Neural cell (in vitro differentiated cells): ENCODE results near the gene PTPRN2. TPM values are rescaled to one million over a fixed set of nuclear protein-coding genes. Genes with fewer than 3 reads are reported as not detected.

Source experiments
- H2AFZ ChIP-seq: fragments of 200-600, 300-800 bp; sonication (generic), shearing (Covaris generic); 2 replicates; pipeline ENCODE4 v1.6.0; 2014; ENCODE audit warnings: low read depth, mild to moderate bottlenecking, antibody characterized with exemption, low read length, moderate library complexity
- H3F3A ChIP-seq: fragments of 200-600 bp; shearing (Covaris generic); 2 replicates; pipeline ENCODE4 v1.6.1; 2016; ENCODE audit warnings: mild to moderate bottlenecking, moderate library complexity, mixed read lengths, antibody characterized with exemption, low read length; ENCODE audit not compliant: insufficient read depth, poor library complexity, severe bottlenecking
- H3K27ac ChIP-seq: fragments of 200-600, 300-800 bp; sonication (generic), shearing (Covaris generic); 2 replicates; pipeline ENCODE4 v1.5.1; 2014; ENCODE audit warnings: mild to moderate bottlenecking, low read length, moderate library complexity
- H3K27me3 ChIP-seq: fragments of 300-800, 200-600 bp; sonication (generic), shearing (Covaris generic); 2 replicates; pipeline ENCODE4 v1.6.0; 2014; ENCODE audit warnings: mild to moderate bottlenecking, low read depth, low read length, moderate library complexity; ENCODE audit not compliant: insufficient read depth
- H3K36me3 ChIP-seq: fragments of 300-800, 200-600 bp; sonication (generic), shearing (Covaris generic); 2 replicates; pipeline ENCODE4 v1.5.1; 2014; ENCODE audit warnings: mild to moderate bottlenecking, antibody characterized with exemption, low read length, moderate library complexity; ENCODE audit not compliant: insufficient read depth
- H3K4me2 ChIP-seq: fragments of 300-800, 200-600 bp; sonication (generic), shearing (Covaris generic); 2 replicates; pipeline ENCODE4 v1.6.0; 2014; ENCODE audit warnings: mild to moderate bottlenecking, low read length
- H3K4me3 ChIP-seq: fragments of 300-800, 200-600 bp; sonication (generic), shearing (Covaris generic); 2 replicates; pipeline ENCODE4 v1.5.1; 2014; ENCODE audit warnings: mild to moderate bottlenecking, low read length, moderate library complexity
- H3K79me2 ChIP-seq: fragments of 200-600 bp; shearing (Covaris generic); replicated peaks from 2 replicates; pipeline ENCODE4 v1.6.0; 2014; ENCODE audit warnings: mild to moderate bottlenecking, low read length, moderate library complexity; ENCODE audit not compliant: insufficient read depth
- H3K9ac ChIP-seq: fragments of 300-800, 200-600 bp; sonication (generic), shearing (Covaris generic); 2 replicates; pipeline ENCODE4 v1.6.1; 2016; ENCODE audit warnings: mild to moderate bottlenecking, low read length, mixed read lengths
- H3K9me2 ChIP-seq: fragments of 200-600 bp; shearing (Covaris generic); 2 replicates; pipeline ENCODE4 v1.6.1; 2016; ENCODE audit warnings: mild to moderate bottlenecking, low read length, mixed read lengths; ENCODE audit not compliant: insufficient read depth
- H3K9me3 ChIP-seq: fragments of 200-600, 300-800 bp; sonication (generic), shearing (Covaris generic); 2 replicates; pipeline ENCODE4 v1.6.1; 2016; ENCODE audit warnings: mild to moderate bottlenecking, mixed run types, low read length, moderate library complexity, mixed read lengths
- H4K20me1 ChIP-seq: fragments of 200-600 bp; shearing (Covaris generic); 2 replicates; pipeline ENCODE4 v1.6.1; 2016; ENCODE audit warnings: mild to moderate bottlenecking, mixed run types; ENCODE audit not compliant: insufficient read depth
- EP300 ChIP-seq: fragments of 450-650 bp; conservative IDR thresholded peaks from 2 replicates; pipeline ENCODE4 v1.6.1; 2014; ENCODE audit warnings: antibody characterized with exemption, mild to moderate bottlenecking, moderate library complexity; ENCODE audit not compliant: poor library complexity, severe bottlenecking
- EZH2 ChIP-seq: fragments of 200-600, 300-800 bp; shearing (Covaris generic), sonication (generic); IDR thresholded peaks from 2 replicates; pipeline ENCODE4 v1.6.1; 2014; ENCODE audit warnings: antibody characterized with exemption, low read length, borderline replicate concordance, mild to moderate bottlenecking; ENCODE audit not compliant: insufficient read depth, poor library complexity, severe bottlenecking
- MXI1 ChIP-seq: fragments of 450-650 bp; conservative IDR thresholded peaks from 2 replicates; pipeline ENCODE4 v1.6.1; 2014; ENCODE audit warnings: antibody characterized with exemption, mild to moderate bottlenecking; ENCODE audit not compliant: poor library complexity, severe bottlenecking
- POLR2AphosphoS5 ChIP-seq: IDR thresholded peaks from 2 replicates; pipeline ENCODE4 v1.6.1; 2012
- RAD21 ChIP-seq: fragments of 450-650 bp; conservative IDR thresholded peaks from 2 replicates; pipeline ENCODE4 v1.6.1; 2014; ENCODE audit warnings: antibody characterized with exemption, mild to moderate bottlenecking, moderate library complexity
- SMC3 ChIP-seq: fragments of 450-650 bp; conservative IDR thresholded peaks from 2 replicates; pipeline ENCODE4 v1.6.1; 2014; ENCODE audit warnings: antibody characterized with exemption, mild to moderate bottlenecking, moderate library complexity; ENCODE audit not compliant: poor library complexity
- TAF1 ChIP-seq: IDR thresholded peaks from 2 replicates; pipeline ENCODE4 v1.6.1; 2012; ENCODE audit warnings: low read depth
- polyA plus RNA-seq: library from polyadenylated mRNA; depleted of rRNA; stranded (reverse); fragments of >200 nt; gene quantifications from 2 replicates; pipeline ENCODE4 v1.2.3, GENCODE V29; 2014
- TF ChIP-seq, protein P1 (sequence below): fragments of 450-650 bp; IDR thresholded peaks from 2 replicates; pipeline ENCODE4 v1.5.1; 2014; ENCODE audit warnings: antibody characterized with exemption, mild to moderate bottlenecking, moderate library complexity; ENCODE audit not compliant: poor library complexity, severe bottlenecking
- TF ChIP-seq, protein P2 (sequence below): IDR thresholded peaks from 2 replicates; pipeline ENCODE4 v1.6.1; 2012; ENCODE audit warnings: borderline replicate concordance

PTPRN2 gene
- polyA plus RNA-seq, 1 donor from 2014 or later, result 31.0 TPM

DNA sequence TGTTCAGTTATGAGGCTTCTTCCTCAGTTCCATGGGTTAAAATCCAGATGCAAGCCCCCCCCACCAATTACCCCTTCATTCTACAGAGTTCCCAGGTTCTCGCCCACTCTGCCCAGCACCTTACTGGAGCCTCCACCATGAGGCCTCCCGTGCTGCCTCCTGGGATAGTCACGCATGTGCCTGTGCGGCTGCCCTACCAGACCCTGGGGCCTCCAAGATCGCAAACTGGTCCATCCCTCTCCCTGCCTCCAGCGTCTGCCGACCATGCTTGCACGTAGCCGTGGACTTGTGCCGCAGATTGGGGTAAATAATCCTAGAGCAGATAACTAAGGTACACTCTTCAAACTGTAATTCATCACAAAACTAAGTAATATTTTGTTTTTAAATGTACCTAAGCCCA, 611.2 kb downstream of the PTPRN2 start:
- no peaks in the 10 kb centered on the region for H3K79me2 ChIP-seq

GRCh38 chr7:157975401-157976372, 611.9 kb downstream of the PTPRN2 start:
- Histone ChIP-seq H3K27me3 (no peaks in the 10 kb centered on the region), H3K4me3 (no peak overlapping the region), H3K36me3 (no peaks in the 10 kb centered on the region), H3K79me2 (no peaks in the 10 kb centered on the region), H2AFZ (no peak overlapping the region), H3K9me3 (peaks cover 8% of the 10 kb centered on the region), H4K20me1 (no peaks in the 10 kb centered on the region), H3K9ac (no peak overlapping the region), H3F3A (no peaks in the 10 kb centered on the region), H3K4me2 (no peak overlapping the region), H3K27ac (no peak overlapping the region), H3K9me2 (no peaks in the 10 kb centered on the region)
- TF ChIP-seq POLR2AphosphoS5 (no peak), SMC3 (no peak), MXI1 (no peak), EP300 (no peak), EZH2 (no peak), TAF1 (no peak), RAD21 (no peak)
- TF ChIP-seq, protein P1, sequence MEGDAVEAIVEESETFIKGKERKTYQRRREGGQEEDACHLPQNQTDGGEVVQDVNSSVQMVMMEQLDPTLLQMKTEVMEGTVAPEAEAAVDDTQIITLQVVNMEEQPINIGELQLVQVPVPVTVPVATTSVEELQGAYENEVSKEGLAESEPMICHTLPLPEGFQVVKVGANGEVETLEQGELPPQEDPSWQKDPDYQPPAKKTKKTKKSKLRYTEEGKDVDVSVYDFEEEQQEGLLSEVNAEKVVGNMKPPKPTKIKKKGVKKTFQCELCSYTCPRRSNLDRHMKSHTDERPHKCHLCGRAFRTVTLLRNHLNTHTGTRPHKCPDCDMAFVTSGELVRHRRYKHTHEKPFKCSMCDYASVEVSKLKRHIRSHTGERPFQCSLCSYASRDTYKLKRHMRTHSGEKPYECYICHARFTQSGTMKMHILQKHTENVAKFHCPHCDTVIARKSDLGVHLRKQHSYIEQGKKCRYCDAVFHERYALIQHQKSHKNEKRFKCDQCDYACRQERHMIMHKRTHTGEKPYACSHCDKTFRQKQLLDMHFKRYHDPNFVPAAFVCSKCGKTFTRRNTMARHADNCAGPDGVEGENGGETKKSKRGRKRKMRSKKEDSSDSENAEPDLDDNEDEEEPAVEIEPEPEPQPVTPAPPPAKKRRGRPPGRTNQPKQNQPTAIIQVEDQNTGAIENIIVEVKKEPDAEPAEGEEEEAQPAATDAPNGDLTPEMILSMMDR, result no peak

More for the DNA sequence above, 611.2 kb downstream of the PTPRN2 start:
- Histone ChIP-seq H3K36me3 (no peaks in the 10 kb centered on the region), H3K4me3 (no peak overlapping the region), H3F3A (no peaks in the 10 kb centered on the region), H3K4me2 (no peak overlapping the region), H3K9me3 (peaks cover 8% of the 10 kb centered on the region), H3K27ac (no peak overlapping the region), H4K20me1 (no peaks in the 10 kb centered on the region), H3K27me3 (no peaks in the 10 kb centered on the region), H3K9ac (no peak overlapping the region), H3K9me2 (no peaks in the 10 kb centered on the region), H2AFZ (no peak overlapping the region)
- TF ChIP-seq, protein P2, sequence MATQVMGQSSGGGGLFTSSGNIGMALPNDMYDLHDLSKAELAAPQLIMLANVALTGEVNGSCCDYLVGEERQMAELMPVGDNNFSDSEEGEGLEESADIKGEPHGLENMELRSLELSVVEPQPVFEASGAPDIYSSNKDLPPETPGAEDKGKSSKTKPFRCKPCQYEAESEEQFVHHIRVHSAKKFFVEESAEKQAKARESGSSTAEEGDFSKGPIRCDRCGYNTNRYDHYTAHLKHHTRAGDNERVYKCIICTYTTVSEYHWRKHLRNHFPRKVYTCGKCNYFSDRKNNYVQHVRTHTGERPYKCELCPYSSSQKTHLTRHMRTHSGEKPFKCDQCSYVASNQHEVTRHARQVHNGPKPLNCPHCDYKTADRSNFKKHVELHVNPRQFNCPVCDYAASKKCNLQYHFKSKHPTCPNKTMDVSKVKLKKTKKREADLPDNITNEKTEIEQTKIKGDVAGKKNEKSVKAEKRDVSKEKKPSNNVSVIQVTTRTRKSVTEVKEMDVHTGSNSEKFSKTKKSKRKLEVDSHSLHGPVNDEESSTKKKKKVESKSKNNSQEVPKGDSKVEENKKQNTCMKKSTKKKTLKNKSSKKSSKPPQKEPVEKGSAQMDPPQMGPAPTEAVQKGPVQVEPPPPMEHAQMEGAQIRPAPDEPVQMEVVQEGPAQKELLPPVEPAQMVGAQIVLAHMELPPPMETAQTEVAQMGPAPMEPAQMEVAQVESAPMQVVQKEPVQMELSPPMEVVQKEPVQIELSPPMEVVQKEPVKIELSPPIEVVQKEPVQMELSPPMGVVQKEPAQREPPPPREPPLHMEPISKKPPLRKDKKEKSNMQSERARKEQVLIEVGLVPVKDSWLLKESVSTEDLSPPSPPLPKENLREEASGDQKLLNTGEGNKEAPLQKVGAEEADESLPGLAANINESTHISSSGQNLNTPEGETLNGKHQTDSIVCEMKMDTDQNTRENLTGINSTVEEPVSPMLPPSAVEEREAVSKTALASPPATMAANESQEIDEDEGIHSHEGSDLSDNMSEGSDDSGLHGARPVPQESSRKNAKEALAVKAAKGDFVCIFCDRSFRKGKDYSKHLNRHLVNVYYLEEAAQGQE, result no peak
- TF ChIP-seq EP300, result no peak
- TF ChIP-seq, protein P1, result no peak
- no peak for TF ChIP-seq POLR2AphosphoS5
- TF ChIP-seq RAD21, result no peak
- TF ChIP-seq SMC3, result no peak
- TF ChIP-seq TAF1, result no peak
- no peak for TF ChIP-seq EZH2
- no peak for TF ChIP-seq MXI1
